ENCODE measurements around the gene INTS11. TPM values are rescaled to one million over a fixed set of nuclear protein-coding genes. Genes with fewer than 3 reads are reported as not detected.

The INTS11 gene
- total and polyA plus RNA-seq, 10 of the 15 experiments (the other 5 are each of a cell fraction or from before 2014, with no cell fraction given) = 2.5 to 117 (median 77.7) TPM

DNA sequence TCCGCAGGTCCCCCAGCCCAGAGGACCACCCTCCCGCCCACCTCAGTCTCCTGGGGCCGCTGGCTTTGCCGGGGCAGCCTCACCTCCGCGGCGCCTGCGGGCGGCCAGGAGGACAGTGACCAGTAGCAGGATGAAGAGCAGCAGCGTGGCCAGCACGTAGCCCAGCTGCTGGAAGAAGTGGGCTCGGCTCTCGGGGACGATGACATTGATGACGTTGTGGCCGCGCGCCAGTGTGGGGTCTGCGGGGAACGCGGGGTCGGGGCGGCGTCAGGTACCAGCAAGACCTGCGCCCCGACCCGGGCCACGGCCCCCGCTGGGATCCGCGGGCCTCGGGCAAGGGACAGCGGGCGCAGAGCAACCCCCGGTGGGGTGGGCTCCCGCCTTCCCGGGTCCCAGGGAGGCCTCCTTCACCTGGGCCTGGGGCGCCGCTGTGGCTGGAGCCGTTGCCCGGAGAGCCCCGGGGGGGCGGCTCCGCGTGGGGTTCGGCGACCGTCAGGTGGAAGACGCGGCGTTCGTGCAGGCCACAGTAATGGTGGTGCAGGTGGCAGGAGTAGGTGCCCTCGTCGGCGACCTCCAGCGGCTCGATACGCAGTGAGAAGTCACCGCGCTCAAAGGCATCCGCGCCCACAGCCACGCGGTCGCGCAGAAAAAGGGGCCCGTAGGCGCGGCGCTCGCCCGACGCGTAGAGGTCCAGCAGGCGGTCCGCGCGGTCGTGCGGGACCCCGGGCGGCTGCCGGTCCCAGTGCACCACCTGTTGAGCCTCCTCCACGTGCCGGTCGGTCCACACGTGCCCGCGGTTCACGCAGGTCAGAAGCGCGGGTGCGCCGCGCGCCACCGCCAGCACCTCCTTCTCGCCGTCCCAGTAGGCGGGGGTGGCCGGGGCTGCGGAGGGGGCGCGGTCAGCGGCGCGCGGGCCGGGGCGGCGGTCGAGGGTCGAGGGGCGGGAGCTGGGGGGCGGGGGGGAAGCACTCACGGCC lies 30.1 kb upstream of the INTS11 start:
- WGBS (ENCODE audit: insufficient coverage, insufficient replicate concordance, low lambda C conversion rate, missing lambda C conversion rate) = 55% methylated on average over 78 of the region's 116 CpGs
- DNase-seq (ENCODE audit: low read depth, low spot score) (no peak), FAIRE-seq (no peak), ATAC-seq (no peak)
- H3K9me3 ChIP-seq (replicated peaks; ENCODE audit: control insufficient read depth, insufficient read depth, low read length) = no peaks in the 10 kb centered on the region
- no peak overlapping the region for H3K9ac ChIP-seq (ENCODE audit: control insufficient read depth, insufficient read depth, low read length)
- H3K27me3 ChIP-seq (replicated peaks in 1 of 2; ENCODE audit: control insufficient read depth in 2 of 2, insufficient read depth in 2 of 2, low read length in 1 of 2) = peaks cover 0 to 3% of the 10 kb centered on the region in 2 experiments; a peak in 2 of 4 replicates
- intact Hi-C loops (cut with micrococcal nuclease; ENCODE audit: unreplicated experiment) = no loop called here
- CTCF ChIA-PET = no interaction called here
- RAD21 ChIA-PET (ENCODE audit: unreplicated experiment) = no interaction called here
- no peaks in the 10 kb centered on the region for H3K79me2 ChIP-seq (ENCODE audit: control insufficient read depth, insufficient read depth, low read length)
- no peaks in the 10 kb centered on the region for H4K20me1 ChIP-seq (ENCODE audit: control insufficient read depth, insufficient read depth)
- H3K36me3 ChIP-seq (ENCODE audit: control insufficient read depth in 2 of 2, insufficient read depth in 2 of 2, low read length in 1 of 2) = no peaks in the 10 kb centered on the region
- in situ Hi-C loops (cut with MboI) = no loop called here
- POLR2A ChIA-PET = no interaction called here
- H3K4me1 ChIP-seq (ENCODE audit: control insufficient read depth, insufficient read depth, low read length) = peaks cover 5% of the 10 kb centered on the region
- H2AFZ ChIP-seq (ENCODE audit: control insufficient read depth, low read depth, low read length) = no peak overlapping the region
- H3K27ac ChIP-seq (ENCODE audit: control insufficient read depth, insufficient read depth) = no peak overlapping the region
- no peak overlapping the region for H3K4me2 ChIP-seq (ENCODE audit: control insufficient read depth, insufficient read depth)
- BruUV-seq (replicated peaks) = no TSS peak
- no peak overlapping the region for H3K4me3 ChIP-seq
- SMC1A ChIA-PET (ENCODE audit: uncharacterized antibody, unreplicated experiment) = no interaction called here
- TF ChIP-seq SUZ12 (IDR thresholded peaks at IDR 0.05; ENCODE audit: unreplicated experiment) (peak; percentile 62), BHLHE40 (IDR thresholded peaks at IDR 0.05; ENCODE audit: borderline replicate concordance in 1 of 2, low read depth in 2 of 2, low read length in 1 of 2) (peak in 1 of 2 experiments; percentile 72; a peak in 2 of 4 replicates), SIN3A (IDR thresholded peaks at IDR 0.05; ENCODE audit: low read depth, low read length) (no peak)
- TF ChIP-seq, protein P1, sequence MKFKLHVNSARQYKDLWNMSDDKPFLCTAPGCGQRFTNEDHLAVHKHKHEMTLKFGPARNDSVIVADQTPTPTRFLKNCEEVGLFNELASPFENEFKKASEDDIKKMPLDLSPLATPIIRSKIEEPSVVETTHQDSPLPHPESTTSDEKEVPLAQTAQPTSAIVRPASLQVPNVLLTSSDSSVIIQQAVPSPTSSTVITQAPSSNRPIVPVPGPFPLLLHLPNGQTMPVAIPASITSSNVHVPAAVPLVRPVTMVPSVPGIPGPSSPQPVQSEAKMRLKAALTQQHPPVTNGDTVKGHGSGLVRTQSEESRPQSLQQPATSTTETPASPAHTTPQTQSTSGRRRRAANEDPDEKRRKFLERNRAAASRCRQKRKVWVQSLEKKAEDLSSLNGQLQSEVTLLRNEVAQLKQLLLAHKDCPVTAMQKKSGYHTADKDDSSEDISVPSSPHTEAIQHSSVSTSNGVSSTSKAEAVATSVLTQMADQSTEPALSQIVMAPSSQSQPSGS (IDR thresholded peaks at IDR 0.05; ENCODE audit: low read length) = no peak
